Gastrocnemius medialis (tissue), 4 donors: ENCODE results near the gene ARL14EP. TPM values are rescaled to one million over a fixed set of nuclear protein-coding genes. Genes with fewer than 3 reads are reported as not detected.

ENCODE experiments used
- ATAC-seq, 2 donors: fragments of 150-250 bp; one replicate each; pipeline ENCODE4 v1.9.1; 2016
- DNase-seq, 2 donors: peaks; one replicate each; pipeline ENCODE4 v3.0.0-alpha.2; 2019
- H3K27ac ChIP-seq, 4 donors: fragments of 200-600 bp; sonication (generic); 1 replicate in 1 of 4; 2 replicates in 3 of 4; pipeline ENCODE4 v1.5.1; 2016 to 2018; ENCODE audit warnings: mild to moderate bottlenecking in 2 of 4, moderate library complexity in 1 of 4
- H3K27me3 ChIP-seq, 3 donors: fragments of 200-600 bp; sonication (generic) in 2 of 3; 1 replicate in 1 of 3; 2 replicates in 2 of 3; pipeline versions ENCODE4 v1.5.1 to v1.6.0; 2016 to 2019; ENCODE audit warnings: mild to moderate bottlenecking in 1 of 3, moderate library complexity in 1 of 3
- H3K36me3 ChIP-seq, 2 donors: fragments of 200-600 bp; sonication (generic) in 1 of 2; one replicate each; pipeline ENCODE4 v1.5.1; 2017 to 2018
- H3K4me1 ChIP-seq, 2 donors: fragments of 200-600 bp; sonication (generic) in 1 of 2; one replicate each; pipeline ENCODE4 v1.5.1; 2016 to 2017; ENCODE audit warnings: mild to moderate bottlenecking in 2 of 2
- H3K4me3 ChIP-seq, 4 donors: fragments of 200-600 bp; sonication (generic) in 3 of 4; 1 replicate in 1 of 4; 2 replicates in 3 of 4; pipeline ENCODE4 v1.5.1; 2016 to 2019; ENCODE audit warnings: mild to moderate bottlenecking in 2 of 4
- H3K9me3 ChIP-seq, 3 donors: fragments of 200-600 bp; sonication (generic) in 2 of 3; 1 replicate in 1 of 3; 2 replicates in 2 of 3; pipeline ENCODE4 v1.5.1; 2016 to 2019
- POLR2A ChIP-seq, 2 donors: fragments of 450-650 bp; IDR thresholded peaks; one replicate each; pipeline ENCODE4 v1.6.1; 2017; ENCODE audit warnings: antibody characterized with exemption in 2 of 2, mild to moderate bottlenecking in 2 of 2, moderate library complexity in 2 of 2
- in situ Hi-C, 4 donors: fragments of 200-750 bp; cut with MboI; loops; one replicate each; pipeline versions ENCODE4 v1.15.0 to v1.8.0; 2017; ENCODE audit warnings: low sequenced_read_pairs in 4 of 4
- intact Hi-C: fragments of 100-400 bp; cut with DNase I; formaldehyde crosslinking; loops from one replicate; pipeline ENCODE4 v1.15.1; 2023; ENCODE audit warnings: low total_unique reads
- total RNA-seq, 4 donors: library from RNA; depleted of rRNA; stranded (reverse); fragments of >200 nt; gene quantifications; one replicate each; pipeline versions ENCODE4 v1.1.0 to v1.2.3, GENCODE V29; 2016
- TF ChIP-seq, protein P1 (sequence below), 5 experiments: fragments of 450-650 bp in 3 of 5; fragments of 200-600 bp in 2 of 5; sonication (generic) in 2 of 5; IDR thresholded peaks in 4 of 5; conservative IDR thresholded peaks in 1 of 5; 1 replicate in 4 of 5; 2 replicates in 1 of 5; pipeline ENCODE4 v1.5.1; 2016 to 2019; ENCODE audit warnings: antibody characterized with exemption in 5 of 5, mild to moderate bottlenecking in 3 of 5, moderate library complexity in 3 of 5

Gene ARL14EP
- total RNA-seq, 4 donors from 2014 or later = 10.3 to 26.1 (median 14.1) TPM

DNA sequence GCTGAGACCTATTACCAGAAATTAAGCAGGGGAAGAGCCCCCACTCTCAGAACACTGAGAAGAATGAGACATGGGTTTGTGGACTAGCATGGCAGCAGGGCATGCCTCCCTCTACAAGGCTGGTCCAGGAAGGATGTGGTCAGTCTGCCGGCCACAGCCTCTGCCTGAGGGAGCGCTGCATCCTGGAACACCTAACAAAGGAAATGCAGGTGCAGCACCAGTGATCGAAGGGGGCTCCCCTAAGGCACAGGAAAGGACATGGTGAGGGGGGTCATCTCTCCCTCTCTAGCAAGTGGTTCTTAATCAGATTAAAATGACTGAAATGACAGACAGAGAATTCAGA, 40.6 kb upstream of the ARL14EP start:
- ATAC-seq (no peak), DNase-seq (no peak)
- intact Hi-C loops = no loop called here
- Histone ChIP-seq H3K4me3 (no peak overlapping the region), H3K27me3 (no peaks in the 10 kb centered on the region), H3K4me1 (no peaks in the 10 kb centered on the region), H3K9me3 (no peaks in the 10 kb centered on the region), H3K27ac (no peak overlapping the region), H3K36me3 (no peaks in the 10 kb centered on the region)
- TF ChIP-seq, protein P1, sequence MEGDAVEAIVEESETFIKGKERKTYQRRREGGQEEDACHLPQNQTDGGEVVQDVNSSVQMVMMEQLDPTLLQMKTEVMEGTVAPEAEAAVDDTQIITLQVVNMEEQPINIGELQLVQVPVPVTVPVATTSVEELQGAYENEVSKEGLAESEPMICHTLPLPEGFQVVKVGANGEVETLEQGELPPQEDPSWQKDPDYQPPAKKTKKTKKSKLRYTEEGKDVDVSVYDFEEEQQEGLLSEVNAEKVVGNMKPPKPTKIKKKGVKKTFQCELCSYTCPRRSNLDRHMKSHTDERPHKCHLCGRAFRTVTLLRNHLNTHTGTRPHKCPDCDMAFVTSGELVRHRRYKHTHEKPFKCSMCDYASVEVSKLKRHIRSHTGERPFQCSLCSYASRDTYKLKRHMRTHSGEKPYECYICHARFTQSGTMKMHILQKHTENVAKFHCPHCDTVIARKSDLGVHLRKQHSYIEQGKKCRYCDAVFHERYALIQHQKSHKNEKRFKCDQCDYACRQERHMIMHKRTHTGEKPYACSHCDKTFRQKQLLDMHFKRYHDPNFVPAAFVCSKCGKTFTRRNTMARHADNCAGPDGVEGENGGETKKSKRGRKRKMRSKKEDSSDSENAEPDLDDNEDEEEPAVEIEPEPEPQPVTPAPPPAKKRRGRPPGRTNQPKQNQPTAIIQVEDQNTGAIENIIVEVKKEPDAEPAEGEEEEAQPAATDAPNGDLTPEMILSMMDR (IDR thresholded peaks at IDR 0.05 in 4 of 5, conservative IDR thresholded peaks at IDR 0.05 in 1 of 5) = no peak
- no peak for TF ChIP-seq POLR2A (IDR thresholded peaks at IDR 0.05)
- in situ Hi-C loops = no loop called here

- Histone ChIP-seq H3K4me3 (no peak overlapping the region), H3K27me3 (no peaks in the 10 kb centered on the region), H3K9me3 (no peaks in the 10 kb centered on the region), H3K4me1 (no peaks in the 10 kb centered on the region), H3K36me3 (no peaks in the 10 kb centered on the region), H3K27ac (no peak overlapping the region)
- DNase-seq = no peak
- TF ChIP-seq, protein P1 (IDR thresholded peaks at IDR 0.05 in 4 of 5, conservative IDR thresholded peaks at IDR 0.05 in 1 of 5) = no peak
- TF ChIP-seq POLR2A (IDR thresholded peaks at IDR 0.05) = no peak
- in situ Hi-C loops (no loop called here), intact Hi-C loops (no loop called here)
- ATAC-seq = no peak
Observed at GRCh38 chr11:30284836-30285235, 38.1 kb upstream of the ARL14EP start.

GRCh38 chr11:30285416-30286121, 37.3 kb upstream of the ARL14EP start:
- Histone ChIP-seq H3K4me1 (no peaks in the 10 kb centered on the region), H3K4me3 (no peak overlapping the region), H3K27ac (no peak overlapping the region), H3K9me3 (no peaks in the 10 kb centered on the region), H3K27me3 (no peaks in the 10 kb centered on the region), H3K36me3 (no peaks in the 10 kb centered on the region)
- in situ Hi-C loops (no loop called here), intact Hi-C loops (no loop called here)
- DNase-seq (no peak), ATAC-seq (no peak)
- TF ChIP-seq POLR2A (IDR thresholded peaks at IDR 0.05) = no peak
- TF ChIP-seq, protein P1 (IDR thresholded peaks at IDR 0.05 in 4 of 5, conservative IDR thresholded peaks at IDR 0.05 in 1 of 5) = no peak

- in situ Hi-C loops (no loop called here), intact Hi-C loops (no loop called here)
- Histone ChIP-seq H3K27me3 (no peaks in the 10 kb centered on the region), H3K4me1 (no peaks in the 10 kb centered on the region), H3K36me3 (no peaks in the 10 kb centered on the region), H3K27ac (no peak overlapping the region), H3K4me3 (no peak overlapping the region), H3K9me3 (no peaks in the 10 kb centered on the region)
- TF ChIP-seq, protein P1 (IDR thresholded peaks at IDR 0.05 in 4 of 5, conservative IDR thresholded peaks at IDR 0.05 in 1 of 5) = no peak
- no peak for TF ChIP-seq POLR2A (IDR thresholded peaks at IDR 0.05)
- no peak for DNase-seq
- no peak for ATAC-seq
Observed at GRCh38 chr11:30291331-30291730, 31.6 kb upstream of the ARL14EP start.

GRCh38 chr11:30292545-30292944, 30.4 kb upstream of the ARL14EP start:
- no peaks in the 10 kb centered on the region for H3K27me3 ChIP-seq
- no peaks in the 10 kb centered on the region for H3K36me3 ChIP-seq
- TF ChIP-seq, protein P1 (IDR thresholded peaks at IDR 0.05 in 4 of 5, conservative IDR thresholded peaks at IDR 0.05 in 1 of 5) = no peak
- no peak for TF ChIP-seq POLR2A (IDR thresholded peaks at IDR 0.05)
- no peak overlapping the region for H3K4me3 ChIP-seq
- ATAC-seq (no peak), DNase-seq (no peak)
- H3K27ac ChIP-seq = no peak overlapping the region
- intact Hi-C loops = no loop called here
- no peaks in the 10 kb centered on the region for H3K4me1 ChIP-seq
- in situ Hi-C loops = no loop called here
- no peaks in the 10 kb centered on the region for H3K9me3 ChIP-seq
